ENCODE data around the gene PRKCE. TPM values are rescaled to one million over a fixed set of nuclear protein-coding genes. Genes with fewer than 3 reads are reported as not detected.

The PRKCE gene
- total and polyA plus RNA-seq, 3 donors from 2014 or later, result 27.4 to 35.8 (median 33.1) TPM

- no peaks in the 10 kb centered on the region for H3K27me3 ChIP-seq
- no peak overlapping the region for H3K4me3 ChIP-seq
- peaks cover 3% of the 10 kb centered on the region for H3K4me1 ChIP-seq
- no peak overlapping the region for H3K27ac ChIP-seq
- no peak for DNase-seq
- intact Hi-C loops (cut with DNase I; ENCODE audit: low total_unique reads), result no loop called here
- H3K36me3 ChIP-seq (ENCODE audit: low read depth, missing control alignments), result no peaks in the 10 kb centered on the region
- WGBS, 2 donors, result 86 to 94% methylated on average over 13 of the region's 13 CpGs
- TF ChIP-seq POLR2A (IDR thresholded peaks at IDR 0.05), result no peak
- no peak for TF ChIP-seq CTCF (IDR thresholded peaks at IDR 0.05)
- no peaks in the 10 kb centered on the region for H3K9me3 ChIP-seq
Observed at GRCh38 chr2:45984896-45985473, 333.5 kb downstream of the PRKCE start.

DNA sequence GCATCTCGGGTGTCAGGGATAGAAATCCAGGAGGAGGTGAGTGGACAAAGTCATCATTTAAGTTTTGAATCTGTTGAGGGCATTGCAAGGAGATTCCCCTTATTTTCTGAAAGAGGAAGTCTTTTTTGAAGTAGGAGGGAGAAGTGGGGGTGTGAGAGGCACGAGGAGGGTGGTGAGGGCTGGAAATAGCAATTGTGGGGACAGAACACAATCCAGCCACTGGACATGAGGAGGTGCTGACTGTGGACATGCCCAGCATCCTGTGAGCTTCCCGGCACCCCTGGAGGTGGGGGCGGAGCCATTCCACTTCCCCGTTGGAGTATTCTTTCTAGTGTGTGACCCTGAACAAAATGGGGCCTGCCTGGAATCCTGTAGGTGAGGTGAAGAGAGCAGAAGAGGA lies 335.0 kb downstream of the PRKCE start:
- intact Hi-C loops (cut with DNase I; ENCODE audit: low total_unique reads), result no loop called here
- Histone ChIP-seq H3K4me1 (peaks cover 3% of the 10 kb centered on the region), H3K27me3 (no peaks in the 10 kb centered on the region), H3K36me3 (ENCODE audit: low read depth, missing control alignments) (no peaks in the 10 kb centered on the region), H3K9me3 (no peaks in the 10 kb centered on the region), H3K4me3 (no peak overlapping the region), H3K27ac (no peak overlapping the region)
- WGBS, 2 donors, result 68 to 85% methylated on average over 5 of the region's 5 CpGs
- no peak for DNase-seq
- TF ChIP-seq CTCF (IDR thresholded peaks at IDR 0.05) (no peak), POLR2A (IDR thresholded peaks at IDR 0.05) (no peak)

DNA sequence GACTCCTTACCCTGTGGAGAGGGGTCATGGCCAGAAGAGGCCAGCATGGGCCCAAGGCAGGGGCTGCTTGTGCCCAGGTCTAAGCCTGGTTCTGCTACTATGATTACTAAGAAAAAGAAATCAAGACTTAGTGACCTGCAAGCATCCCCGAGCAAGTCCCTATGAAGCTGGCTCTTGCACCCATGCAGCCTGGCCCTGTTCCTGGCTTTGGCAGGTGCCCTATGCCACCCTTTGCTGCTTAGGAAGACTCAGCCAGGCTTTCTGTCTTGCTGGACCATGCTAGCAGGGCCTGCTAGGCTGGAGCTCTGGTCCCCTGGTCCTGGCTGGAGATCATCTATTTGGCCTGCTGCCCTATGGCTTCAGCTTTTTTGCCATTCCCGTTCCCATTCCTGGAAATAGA lies 336.4 kb downstream of the PRKCE start:
- DNase-seq, result no peak
- no peak overlapping the region for H3K4me3 ChIP-seq
- TF ChIP-seq POLR2A (IDR thresholded peaks at IDR 0.05), result no peak
- H3K9me3 ChIP-seq, result no peaks in the 10 kb centered on the region
- H3K27me3 ChIP-seq, result no peaks in the 10 kb centered on the region
- H3K27ac ChIP-seq, result no peak overlapping the region
- intact Hi-C loops (cut with DNase I; ENCODE audit: low total_unique reads), result no loop called here
- 80 to 83% methylated on average over 2 of the region's 2 CpGs for WGBS, 2 donors
- H3K4me1 ChIP-seq, result peaks cover 3% of the 10 kb centered on the region
- H3K36me3 ChIP-seq (ENCODE audit: low read depth, missing control alignments), result no peaks in the 10 kb centered on the region

GRCh38 chr2:45988879-45989278 lies 337.4 kb downstream of the PRKCE start:
- DNase-seq, result no peak

GRCh38 chr2:45990131-45990530 lies 338.7 kb downstream of the PRKCE start:
- Histone ChIP-seq H3K27ac (no peak overlapping the region), H3K27me3 (no peaks in the 10 kb centered on the region), H3K36me3 (ENCODE audit: low read depth, missing control alignments) (no peaks in the 10 kb centered on the region), H3K4me3 (no peak overlapping the region), H3K4me1 (peaks cover 3% of the 10 kb centered on the region), H3K9me3 (no peaks in the 10 kb centered on the region)
- 90 to 95% methylated on average over 6 of the region's 6 CpGs for WGBS, 2 donors
- intact Hi-C loops (cut with DNase I; ENCODE audit: low total_unique reads), result no loop called here
- no peak for DNase-seq
- no peak for TF ChIP-seq POLR2A (IDR thresholded peaks at IDR 0.05)
- no peak for TF ChIP-seq CTCF (IDR thresholded peaks at IDR 0.05)

More at GRCh38 chr2:45988879-45989278, 337.4 kb downstream of the PRKCE start:
- Histone ChIP-seq H3K27ac (no peak overlapping the region), H3K4me3 (no peak overlapping the region), H3K9me3 (no peaks in the 10 kb centered on the region), H3K36me3 (ENCODE audit: low read depth, missing control alignments) (no peaks in the 10 kb centered on the region), H3K4me1 (peaks cover 3% of the 10 kb centered on the region), H3K27me3 (no peaks in the 10 kb centered on the region)
- 95 to 100% methylated on average over 6 to 7 of the region's 7 CpGs for WGBS, 2 donors
- intact Hi-C loops (cut with DNase I; ENCODE audit: low total_unique reads), result no loop called here
- TF ChIP-seq POLR2A (IDR thresholded peaks at IDR 0.05), result no peak
- TF ChIP-seq CTCF (IDR thresholded peaks at IDR 0.05), result no peak
